BJ (cell line): ENCODE data around the gene PHLPP1. TPM values are rescaled to one million over a fixed set of nuclear protein-coding genes. Genes with fewer than 3 reads are reported as not detected.

Source experiments
- CTCF ChIA-PET: fragments of 350-600 bp; formaldehyde crosslinking; extraction: SDS; loops from one replicate; lab custom pipeline; 2021; ENCODE audit warnings: antibody characterized with exemption, inconsistent platforms; lab: Yijun Ruan, JAX
- POLR2A ChIA-PET: fragments of 300-600 bp; sonication (Branson Sonifier 250); formaldehyde crosslinking; extraction: SDS; loops from one replicate; lab custom pipeline; 2021; ENCODE audit warnings: antibody characterized with exemption; lab: Charles Lee
- DNase-seq: peaks from one replicate; pipeline ENCODE4 v3.0.0-alpha.2; 2011; ENCODE audit warnings: low read depth
- H3K27me3 ChIP-seq: 2 replicates; pipeline ENCODE4 v1.6.0; 2011; ENCODE audit warnings: low read length; ENCODE audit not compliant: control insufficient read depth, insufficient read depth
- H3K36me3 ChIP-seq: 2 replicates; pipeline ENCODE4 v1.5.1; 2011; ENCODE audit warnings: low read length; ENCODE audit not compliant: control insufficient read depth, insufficient read depth
- H3K4me3 ChIP-seq: 2 replicates; pipeline ENCODE4 v1.5.1; 2011; ENCODE audit warnings: low read depth, mild to moderate bottlenecking, control low read depth, low read length
- CTCF ChIP-seq: IDR thresholded peaks from 2 replicates; pipeline ENCODE4 v1.5.1; 2011; ENCODE audit warnings: low read depth, mild to moderate bottlenecking, control low read depth, inconsistent platforms, low read length, moderate library complexity; ENCODE audit not compliant: insufficient read depth
- polyA plus RNA-seq: library from polyadenylated mRNA; depleted of rRNA; stranded (reverse); fragments of >200 nt; gene quantifications from 2 replicates; pipeline ENCODE4 v1.2.3, GENCODE V29; 2011

PHLPP1 gene
- polyA plus RNA-seq, 1 experiment: 4.0 TPM

- Histone ChIP-seq H3K4me3 (no peak overlapping the region), H3K27me3 (no peaks in the 10 kb centered on the region), H3K36me3 (no peaks in the 10 kb centered on the region)
- ChIA-PET CTCF (no interaction called here), POLR2A (no interaction called here)
- no peak for TF ChIP-seq CTCF
- no peak for DNase-seq
These were observed 36.0 kb downstream of the PHLPP1 start for GRCh38 chr18:62751341-62751821.

GRCh38 chr18:62751977-62752376 lies 36.6 kb downstream of the PHLPP1 start:
- ChIA-PET POLR2A (no interaction called here), CTCF (no interaction called here)
- TF ChIP-seq CTCF: no peak

GRCh38 chr18:62754026-62754425 lies 38.7 kb downstream of the PHLPP1 start:
- POLR2A ChIA-PET: no interaction called here
- Histone ChIP-seq H3K27me3 (no peaks in the 10 kb centered on the region), H3K36me3 (no peaks in the 10 kb centered on the region), H3K4me3 (no peak overlapping the region)
- no peak for TF ChIP-seq CTCF
- no peak for DNase-seq
- CTCF ChIA-PET: interaction anchor here (1.3 kb wide), 1 partner anchor 17 kb away, joined by 3 read pairs; no protein-coding TSS in a partner anchor

More at GRCh38 chr18:62751977-62752376, 36.6 kb downstream of the PHLPP1 start:
- Histone ChIP-seq H3K4me3 (no peak overlapping the region), H3K36me3 (no peaks in the 10 kb centered on the region), H3K27me3 (no peaks in the 10 kb centered on the region)
- no peak for DNase-seq

GRCh38 chr18:62755454-62755853 lies 40.1 kb downstream of the PHLPP1 start:
- POLR2A ChIA-PET: no interaction called here
- no peak for DNase-seq
- H3K4me3 ChIP-seq: no peak overlapping the region
- H3K27me3 ChIP-seq: no peaks in the 10 kb centered on the region
- no peak for TF ChIP-seq CTCF
- H3K36me3 ChIP-seq: no peaks in the 10 kb centered on the region
- CTCF ChIA-PET: interaction anchor here (1.3 kb wide), 2 partner anchors 19 to 40 kb away, joined by 3 read pairs; partner anchors contain the start of gene PHLPP1

- Histone ChIP-seq H3K36me3 (no peaks in the 10 kb centered on the region), H3K27me3 (no peaks in the 10 kb centered on the region), H3K4me3 (no peak overlapping the region)
- ChIA-PET CTCF (interaction anchor here (0.7 to 1.3 kb wide), 2 partner anchors 11 to 41 kb away, joined by 3 read pairs; partner anchors contain the start of gene PHLPP1), POLR2A (no interaction called here)
- TF ChIP-seq CTCF: no peak
- no peak for DNase-seq
These were observed 40.6 kb downstream of the PHLPP1 start for GRCh38 chr18:62755946-62756345.
